MM.1S (cell line): Measurements from ENCODE around the gene SGPL1.

Experiments
- CTCF ChIP-seq: fragments of 300-600 bp; sonication (generic); IDR thresholded peaks from 2 replicates; pipeline ENCODE4 v1.5.1; 2016; ENCODE audit warnings: antibody characterized with exemption, low read length, mixed read lengths
- EZH2 ChIP-seq: fragments of 300-600 bp; sonication (generic); optimal IDR thresholded peaks from 2 replicates; pipeline ENCODE3; 2017; ENCODE audit warnings: low read depth, mild to moderate bottlenecking, antibody characterized with exemption, low read length, mixed read lengths

- TF ChIP-seq CTCF (no peak), EZH2 (no peak)
Measured at GRCh38 chr10:70845816-70846215, 30.1 kb downstream of the SGPL1 start.
